Aorta (tissue), 5 donors: ENCODE data around the gene ITGA5. TPM values are rescaled to one million over a fixed set of nuclear protein-coding genes. Genes with fewer than 3 reads are reported as not detected.

Experiments
- ATAC-seq: fragments of 200-7000 bp; cut with Tn5 transposase; one replicate; pipeline ENCODE4 v1.9.1; 2022; ENCODE audit warnings: moderate library complexity; ENCODE audit not compliant: low FRiP score
- DNase-seq, 2 donors: peaks; one replicate each; pipeline ENCODE4 v3.0.0-alpha.2; 2020
- H3K27ac ChIP-seq, 2 donors: one replicate each; pipeline ENCODE4 v1.5.1; 2013; ENCODE audit warnings: low read length in 2 of 2, mild to moderate bottlenecking in 2 of 2, moderate library complexity in 2 of 2, control low read depth in 1 of 2, inconsistent platforms in 1 of 2, low read depth in 1 of 2
- H3K27me3 ChIP-seq, 2 donors: one replicate each; pipeline ENCODE4 v1.6.1; 2013; ENCODE audit warnings: control low read depth in 1 of 2, low read length in 1 of 2, mild to moderate bottlenecking in 1 of 2, moderate library complexity in 1 of 2; ENCODE audit not compliant: insufficient read depth in 2 of 2, control insufficient read depth in 1 of 2
- H3K36me3 ChIP-seq, 2 donors: one replicate each; pipeline ENCODE4 v1.6.1; 2013; ENCODE audit warnings: control low read depth in 1 of 2, low read length in 1 of 2, mild to moderate bottlenecking in 1 of 2; ENCODE audit not compliant: insufficient read depth in 2 of 2, control insufficient read depth in 1 of 2
- H3K4me1 ChIP-seq, 2 donors: one replicate each; pipeline ENCODE4 v1.6.1; 2013; ENCODE audit warnings: low read length in 2 of 2, control low read depth in 1 of 2, mild to moderate bottlenecking in 1 of 2, moderate library complexity in 1 of 2; ENCODE audit not compliant: insufficient read depth in 2 of 2, control insufficient read depth in 1 of 2
- H3K4me3 ChIP-seq, 2 donors: one replicate each; pipeline ENCODE4 v1.5.1; 2013; ENCODE audit warnings: low read length in 2 of 2, control low read depth in 1 of 2, mild to moderate bottlenecking in 1 of 2
- H3K9me3 ChIP-seq: one replicate; pipeline ENCODE4 v1.6.1; 2013; ENCODE audit warnings: mild to moderate bottlenecking, low read length; ENCODE audit not compliant: control insufficient read depth
- WGBS, 2 donors: extraction: QIAGEN DNeasy Blood & Tissue Kit; methylation state at CpG; one replicate each; pipeline ENCODE4 v1.1.7; 2013; 5-methylcytosine and 5-hydroxymethylcytosine counted together
- intact Hi-C, 2 donors: fragments of 100-400 bp; cut with DNase I; formaldehyde crosslinking; loops; one replicate each; pipeline versions ENCODE4 v1.14.2 to v1.15.0; 2022
- long read RNA-seq, 2 donors: library from polyadenylated mRNA; unstranded; transcript quantifications; one replicate each; pipeline ENCODE4 v2.0.0, GENCODE V29; 2020 to 2021
- polyA plus RNA-seq, 2 donors: library from polyadenylated mRNA; stranded (reverse); fragments of 200-250 nt; gene quantifications; one replicate each; pipeline ENCODE4 v1.2.3, GENCODE V29; 2013
- total RNA-seq, 2 donors: library from RNA; stranded (reverse); fragmentation: NEBNext Ultra II Directional; extraction: Animal tissue kit (Norgen Biotek cat#: 25700); gene quantifications; one replicate each; pipeline ENCODE4 v1.2.1, GENCODE V29; 2021
- donor health status: healthy with polysubstance abuse.
- donor health status: Bipolar disorder and iron deficiency.
- donor health status: DM: no; HTN: no; CAD: no.
- donor health status: DM: no; HTN: no; CAD: no.
- donor health status: DM: yes; HTN: yes; CAD: no.

Gene ITGA5
- 1,000 to 10,000 TPM in 1 of 2 donors, 100 to 1,000 TPM in 1; 241 to 1,416 TPM for total RNA-seq
- polyA plus RNA-seq, result 100 to 1,000 TPM in 1 of 2 donors, 10 to 100 TPM in 1; 26.5 to 464 TPM
- long read RNA-seq, donor 1, full-length matches to known transcripts, result 10 of 313 reads
- long read RNA-seq, donor 1, partial matches to known transcripts, result 176 of 313 reads
- long read RNA-seq, donor 1, other reads (novel, unspliced or antisense), result 127 of 313 reads
- long read RNA-seq, donor 2, full-length matches to known transcripts, result 4 of 36 reads
- long read RNA-seq, donor 2, partial matches to known transcripts, result 17 of 36 reads
- long read RNA-seq, donor 2, other reads (novel, unspliced or antisense), result 15 of 36 reads

DNA sequence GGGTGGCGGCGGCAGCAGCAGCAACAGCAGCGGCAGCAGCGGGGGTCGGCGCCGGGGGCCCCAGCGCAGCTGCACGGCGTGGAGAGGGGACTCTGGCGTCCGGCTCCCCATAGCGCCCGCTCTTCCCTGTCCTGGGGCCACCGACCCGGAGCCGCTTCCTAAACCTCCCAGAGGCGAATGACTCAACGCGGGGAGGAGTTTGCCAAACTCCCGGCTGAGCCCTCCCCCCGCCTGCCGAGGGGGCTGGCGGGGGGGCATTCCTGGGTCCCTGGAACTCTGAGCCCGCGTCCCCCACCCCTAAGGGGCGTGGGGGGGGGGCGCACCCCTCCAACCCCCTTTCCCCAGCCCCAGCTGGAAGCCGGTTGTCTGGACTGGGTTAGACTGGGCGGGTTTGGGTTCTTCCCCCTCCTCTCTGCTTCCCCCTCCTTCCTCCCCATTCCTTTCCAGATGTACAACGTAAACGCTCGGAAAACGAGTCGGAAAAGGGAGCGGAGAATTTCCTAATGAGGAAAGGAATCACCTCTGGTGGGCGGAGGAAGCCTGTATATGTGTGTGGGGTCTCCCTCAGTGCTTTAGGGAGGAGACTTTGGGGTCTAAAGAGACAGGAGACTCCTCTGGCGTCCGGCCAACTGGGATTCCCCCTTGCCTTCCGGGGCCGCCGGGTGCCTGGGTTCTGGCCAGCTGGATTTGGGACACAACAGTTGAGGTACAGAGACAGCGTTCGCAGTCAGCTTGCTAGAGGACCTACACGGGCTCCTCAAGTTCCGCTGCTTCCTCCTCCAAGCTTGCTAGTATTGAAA lies at the start of gene ITGA5:
TSS of gene ITGA5 (minus strand) at position 179 of the 800 bp plus-strand sequence. CDS start at position 111, 68 bp downstream.
- Histone ChIP-seq H3K9me3 (no peaks in the 10 kb centered on the region), H3K27ac (peak within 1 kb of the TSS; percentile 62 to 68), H3K36me3 (no peaks in the 10 kb centered on the region), H3K27me3 (no peaks in the 10 kb centered on the region), H3K4me3 (peak within 1 kb of the TSS; percentile 97 to 100), H3K4me1 (peaks cover 3 to 6% of the 10 kb centered on the region in 2 donors)
- ATAC-seq, result peak; percentile 83
- 1% methylated on average over 46 of the region's 46 CpGs for WGBS, 2 donors
- intact Hi-C loops, result loop anchor here in 1 of 2 donors (2.0 kb wide), 1 partner anchor 14 kb away; no protein-coding TSS in a partner anchor
- DNase-seq, result peak; percentile 92 to 96

- H3K4me3 ChIP-seq, result no peak overlapping the region
- ATAC-seq (no peak), DNase-seq (no peak)
- H3K4me1 ChIP-seq, result no peaks in the 10 kb centered on the region
- H3K9me3 ChIP-seq, result no peaks in the 10 kb centered on the region
- no peaks in the 10 kb centered on the region for H3K36me3 ChIP-seq
- H3K27ac ChIP-seq, result no peak overlapping the region
- intact Hi-C loops, result no loop called here
- no peaks in the 10 kb centered on the region for H3K27me3 ChIP-seq
- WGBS, 2 donors, result 68 to 77% methylated on average over 1 of the region's 1 CpG
Observed at GRCh38 chr12:54465857-54466523, 46.9 kb upstream of the ITGA5 start.

GRCh38 chr12:54463484-54463883 lies 44.4 kb upstream of the ITGA5 start:
- Histone ChIP-seq H3K36me3 (no peaks in the 10 kb centered on the region), H3K4me3 (no peak overlapping the region), H3K4me1 (no peaks in the 10 kb centered on the region), H3K27ac (no peak overlapping the region), H3K27me3 (no peaks in the 10 kb centered on the region), H3K9me3 (no peaks in the 10 kb centered on the region)
- ATAC-seq (no peak), DNase-seq (no peak)
- 60 to 65% methylated on average over 3 of the region's 3 CpGs for WGBS, 2 donors
- intact Hi-C loops, result no loop called here

GRCh38 chr12:54463034-54463433 lies 44.0 kb upstream of the ITGA5 start:
- Histone ChIP-seq H3K4me3 (no peak overlapping the region), H3K27me3 (no peaks in the 10 kb centered on the region), H3K4me1 (no peaks in the 10 kb centered on the region), H3K27ac (no peak overlapping the region), H3K36me3 (no peaks in the 10 kb centered on the region), H3K9me3 (no peaks in the 10 kb centered on the region)
- DNase-seq, result no peak
- 54 to 64% methylated on average over 2 of the region's 2 CpGs for WGBS, 2 donors
- intact Hi-C loops, result no loop called here
- peak; percentile 54 for ATAC-seq

DNA sequence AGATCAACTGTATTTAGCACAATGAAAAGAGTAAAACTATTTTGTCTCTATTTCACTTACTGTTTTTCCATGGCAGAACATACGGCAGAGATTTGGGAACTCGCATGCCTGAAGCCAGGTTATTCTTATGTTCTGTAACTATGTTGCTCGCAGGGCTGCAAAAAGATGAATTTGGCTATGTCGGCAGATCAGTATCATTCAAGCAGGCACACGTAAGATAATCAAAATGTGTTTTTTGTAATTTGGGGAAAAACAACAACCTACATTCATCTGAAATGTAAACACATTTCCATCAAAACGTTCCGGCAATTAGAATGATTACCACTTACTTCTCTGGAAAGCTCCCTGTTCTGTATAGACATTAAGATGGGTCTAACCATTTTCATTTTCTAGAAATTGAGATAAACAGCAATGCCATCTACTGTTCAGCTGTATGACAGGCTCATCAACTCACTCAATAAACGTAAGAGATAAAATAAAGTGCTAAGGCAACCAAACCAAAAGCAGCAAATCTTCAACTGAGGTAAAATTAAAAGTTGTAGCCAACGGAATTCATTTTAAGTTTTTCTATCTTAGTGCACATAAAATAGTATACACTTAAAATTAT lies 41.4 kb upstream of the ITGA5 start:
- H3K4me1 ChIP-seq, result no peaks in the 10 kb centered on the region
- ATAC-seq (no peak), DNase-seq (no peak)
- 79 to 81% methylated on average over 9 of the region's 9 CpGs for WGBS, 2 donors
- no peaks in the 10 kb centered on the region for H3K27me3 ChIP-seq
- intact Hi-C loops, result no loop called here
- no peak overlapping the region for H3K27ac ChIP-seq
- H3K9me3 ChIP-seq, result no peaks in the 10 kb centered on the region
- no peaks in the 10 kb centered on the region for H3K36me3 ChIP-seq
- no peak overlapping the region for H3K4me3 ChIP-seq

- Histone ChIP-seq H3K27ac (no peak overlapping the region), H3K36me3 (no peaks in the 10 kb centered on the region), H3K27me3 (no peaks in the 10 kb centered on the region), H3K4me1 (no peaks in the 10 kb centered on the region), H3K9me3 (no peaks in the 10 kb centered on the region), H3K4me3 (no peak overlapping the region)
- 70 to 78% methylated on average over 2 of the region's 3 CpGs for WGBS, 2 donors
- intact Hi-C loops, result no loop called here
- DNase-seq (no peak), ATAC-seq (no peak)
Observed at GRCh38 chr12:54459355-54459754, 40.3 kb upstream of the ITGA5 start.

DNA sequence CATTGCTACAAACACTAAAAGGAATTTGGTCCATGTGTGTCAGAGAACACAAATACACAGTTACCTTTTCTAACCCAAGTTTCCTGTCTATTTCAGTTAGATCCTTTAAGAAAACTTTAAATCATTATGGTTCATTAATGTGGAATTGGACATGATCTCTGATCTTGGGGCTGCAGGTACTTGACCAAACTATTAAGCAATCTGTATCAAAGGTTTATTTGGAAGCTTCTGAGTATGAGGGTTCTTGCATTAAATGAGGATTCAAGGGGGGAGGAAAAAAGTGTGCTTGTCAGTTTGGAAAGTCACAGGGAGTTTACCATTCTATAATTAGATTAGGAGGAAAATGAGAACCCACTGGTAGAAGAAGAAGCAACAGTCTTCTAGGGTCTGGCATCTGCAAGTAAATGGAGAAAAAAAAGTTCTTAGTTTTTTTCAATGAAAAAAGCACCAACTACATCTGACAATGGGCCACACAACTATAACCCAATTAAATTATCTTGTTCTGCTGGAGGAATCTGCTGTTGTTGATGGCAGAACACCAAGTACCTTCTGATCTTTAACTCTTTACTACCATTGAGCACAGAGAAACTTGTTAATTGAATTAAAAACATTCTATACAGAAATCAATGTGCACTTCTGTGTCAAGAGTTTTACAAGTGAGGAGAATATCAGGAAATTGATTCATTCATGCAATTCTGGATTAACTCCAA lies 36.8 kb upstream of the ITGA5 start:
- no peak overlapping the region for H3K27ac ChIP-seq

GRCh38 chr12:54452628-54453027 lies 33.6 kb upstream of the ITGA5 start:
- no peak overlapping the region for H3K27ac ChIP-seq
- ATAC-seq (no peak), DNase-seq (no peak)
- H3K36me3 ChIP-seq, result no peaks in the 10 kb centered on the region
- no peaks in the 10 kb centered on the region for H3K9me3 ChIP-seq
- no peak overlapping the region for H3K4me3 ChIP-seq
- no peaks in the 10 kb centered on the region for H3K4me1 ChIP-seq
- intact Hi-C loops, result no loop called here
- no peaks in the 10 kb centered on the region for H3K27me3 ChIP-seq

More for the DNA sequence above, 36.8 kb upstream of the ITGA5 start:
- Histone ChIP-seq H3K4me1 (no peaks in the 10 kb centered on the region), H3K36me3 (no peaks in the 10 kb centered on the region), H3K27me3 (no peaks in the 10 kb centered on the region), H3K9me3 (no peaks in the 10 kb centered on the region), H3K4me3 (no peak overlapping the region)
- ATAC-seq (no peak), DNase-seq (no peak)
- intact Hi-C loops, result no loop called here
